Measurements from ENCODE around the gene LIPT1. TPM values are rescaled to one million over a fixed set of nuclear protein-coding genes. Genes with fewer than 3 reads are reported as not detected.

Gene LIPT1
- total RNA-seq (2022; extraction: Qiagen RNA extraction), result 2.9 to 4.6 TPM (median 3.4 TPM) in 5 replicates

GRCh38 chr2:99154643-99155536 is at the start of gene LIPT1, which contains the start of gene TSGA10:
LIPT1 (plus strand) TSS chr2:99154967; CDS start chr2:99161958, 6,991 bp downstream.
TSGA10 (minus strand) TSS chr2:99154942; CDS start chr2:99109439, 45,503 bp downstream.

DNA sequence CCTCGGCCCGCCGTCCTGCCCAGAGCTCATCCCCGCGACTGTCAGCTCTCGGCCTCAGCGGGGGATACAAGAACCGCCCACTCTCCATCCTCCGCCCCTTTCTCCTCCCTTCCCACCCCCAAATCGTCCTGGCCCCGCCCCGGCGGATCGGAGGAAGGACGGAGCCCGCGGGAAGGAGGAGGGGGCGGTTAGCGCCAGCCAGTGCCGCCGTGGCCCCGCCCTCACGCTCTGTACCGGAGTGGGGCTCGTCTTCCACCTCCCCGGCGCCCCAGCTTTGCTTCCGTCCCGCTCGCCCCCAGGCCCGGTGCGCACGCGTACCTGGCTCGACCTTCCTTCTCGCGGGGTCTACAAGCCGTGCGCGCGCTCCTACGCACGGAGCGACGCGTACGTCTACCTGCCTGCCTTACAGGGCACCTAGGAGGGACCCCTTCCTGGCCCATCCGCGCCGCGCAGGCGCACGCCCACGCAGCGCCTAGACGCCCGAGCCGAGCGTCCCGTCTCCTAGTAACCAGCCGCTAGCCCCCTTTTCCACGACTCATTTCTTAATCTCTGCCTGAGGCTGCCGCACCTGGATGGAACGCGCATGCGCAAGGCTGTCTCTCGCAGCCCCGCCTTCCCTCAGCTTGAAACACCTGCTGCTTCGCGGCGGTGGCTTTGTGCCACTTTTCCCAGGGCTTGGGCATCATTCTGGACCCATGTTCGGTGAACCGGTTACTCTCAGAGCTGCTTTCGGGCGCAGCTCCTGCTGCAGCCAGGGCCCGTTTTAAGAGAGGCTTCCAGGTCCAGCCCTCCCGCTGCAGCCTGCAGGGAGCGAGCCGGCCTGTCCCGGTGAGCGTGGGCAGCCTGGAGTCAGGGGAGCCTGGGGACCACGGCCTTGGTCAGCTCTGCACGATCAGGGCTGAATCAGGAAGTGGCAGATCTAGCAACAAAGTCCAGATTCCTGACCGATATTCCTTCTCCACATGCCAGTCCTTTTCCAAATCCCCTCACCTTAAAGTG is 13.4 kb upstream of the LIPT1 start, which contains the start of gene C2orf15:
Gene C2orf15, plus strand, starts transcription at position 598 of the 999 bp plus-strand sequence. CDS start 8,852 bp downstream, outside the sequence.

GRCh38 chr2:99180755-99181623 is 26.2 kb downstream of the LIPT1 start, which contains the start of the genes MITD1 and MRPL30:
MITD1 (minus strand) TSS chr2:99181058; CDS start chr2:99180981, 77 bp downstream.
MRPL30 (plus strand) TSS chr2:99181184; CDS start chr2:99186204, 5,020 bp downstream.

Other genes starting within 250 kb of the LIPT1 start
- gene CRACDL, start 218.7 kb upstream of the LIPT1 start, total RNA-seq (2022; extraction: Qiagen RNA extraction), result 3.4 to 4.6 TPM (median 3.7 TPM) in 5 replicates
- 0.50 to 0.70 TPM (median 0.64 TPM) in 5 replicates for gene C2orf15, start 13.3 kb upstream of the LIPT1 start, total RNA-seq (2022; extraction: Qiagen RNA extraction)
- gene TSGA10, start within 50 bp of the LIPT1 start, total RNA-seq (2022; extraction: Qiagen RNA extraction), result 2.3 to 5.4 TPM (median 3.9 TPM) in 5 replicates
- gene MITD1, start 26.1 kb downstream of the LIPT1 start, total RNA-seq (2022; extraction: Qiagen RNA extraction), result 20.7 to 25.4 TPM (median 22.1 TPM) in 5 replicates
- gene MRPL30, start 26.2 kb downstream of the LIPT1 start, total RNA-seq (2022; extraction: Qiagen RNA extraction), result 29.9 to 59.1 TPM (median 30.5 TPM) in 5 replicates
- not detected in 5 replicates for gene LYG2, start 100.7 kb downstream of the LIPT1 start, total RNA-seq (2022; extraction: Qiagen RNA extraction)
- gene LYG1, start 146.2 kb downstream of the LIPT1 start, total RNA-seq (2022; extraction: Qiagen RNA extraction), result 1.0 to 2.2 TPM (median 1.7 TPM) in 5 replicates
- 39.1 to 50.7 TPM (median 39.6 TPM) in 5 replicates for gene TXNDC9, start 181.4 kb downstream of the LIPT1 start, total RNA-seq (2022; extraction: Qiagen RNA extraction)
- 51.2 to 70.1 TPM (median 51.6 TPM) in 5 replicates for gene EIF5B, start 182.4 kb downstream of the LIPT1 start, total RNA-seq (2022; extraction: Qiagen RNA extraction)